CD4-positive, alpha-beta T cell treated with Interleukin-4 for 4 hours (primary cell): ENCODE data around the gene COMMD7.

Experiments used
- DNase-seq: peaks from one replicate; pipeline ENCODE4 v3.0.0-alpha.2; 2020

COMMD7 gene

GRCh38 chr20:32672982-32673851, 70.0 kb downstream of the COMMD7 start:
- DNase-seq, result peak; percentile 14

DNA sequence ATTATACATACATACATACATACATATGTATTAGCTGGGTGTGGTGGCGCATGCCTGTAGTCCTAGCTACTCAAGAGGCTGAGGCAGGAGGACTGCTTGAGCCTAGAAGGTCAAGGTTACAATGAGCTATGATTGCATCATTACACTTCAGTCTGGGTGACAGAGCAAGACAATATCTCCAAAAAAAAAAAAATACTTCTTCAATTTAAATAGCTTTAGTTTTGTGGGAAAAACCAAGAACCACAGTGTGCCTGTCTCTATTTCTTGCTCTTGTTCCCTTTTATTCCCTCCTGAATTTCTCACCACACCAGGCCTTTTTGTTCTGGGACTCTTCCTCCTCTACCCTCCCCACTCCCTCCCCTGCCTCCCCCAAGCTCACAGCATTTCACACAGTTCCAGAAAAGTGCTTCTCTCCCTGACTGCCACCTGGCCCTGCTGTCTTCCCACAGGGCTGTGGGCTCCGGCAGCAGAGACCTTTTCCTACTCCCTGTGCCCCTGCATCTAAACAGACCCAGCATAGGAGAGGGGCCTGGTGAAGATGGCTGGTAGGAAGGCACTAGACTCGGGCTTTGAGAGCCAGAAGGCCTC, 70.8 kb downstream of the COMMD7 start:
- DNase-seq, result no peak

DNA sequence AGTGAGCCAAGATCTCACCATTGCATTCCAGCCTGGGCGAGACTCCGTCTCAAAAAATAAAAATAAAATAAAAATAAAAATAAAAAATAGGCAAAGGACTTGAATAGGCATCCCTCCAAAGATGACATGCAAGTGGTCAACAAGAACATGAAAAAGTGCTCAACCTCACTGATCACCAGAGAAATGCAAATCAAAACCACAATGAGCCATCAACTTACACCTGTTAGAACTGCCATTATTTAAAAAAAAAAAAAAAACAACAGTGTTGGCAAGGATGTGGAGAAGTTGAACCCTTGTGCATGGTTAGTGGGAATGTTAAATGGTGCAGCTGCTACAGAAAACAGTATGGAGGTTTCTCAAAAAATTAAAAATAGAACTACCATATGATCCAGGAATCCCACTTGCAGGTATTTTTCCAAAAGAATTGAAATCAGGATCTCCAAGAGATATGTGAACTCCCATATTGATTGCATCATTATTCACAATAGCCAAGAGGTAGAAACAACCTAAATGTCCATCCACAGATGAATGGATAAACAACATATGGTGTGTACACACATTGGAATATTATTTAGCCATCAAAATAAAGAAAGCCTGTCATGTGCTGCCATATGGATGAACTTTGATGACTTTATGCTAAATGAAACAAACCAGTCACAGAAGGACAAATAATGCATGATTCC, 72.4 kb downstream of the COMMD7 start:
- no peak for DNase-seq

- no peak for DNase-seq
Observed at GRCh38 chr20:32667027-32667426, 76.2 kb downstream of the COMMD7 start.

- no peak for DNase-seq
Observed at GRCh38 chr20:32664678-32665159, 78.5 kb downstream of the COMMD7 start.

GRCh38 chr20:32664012-32664677, 79.1 kb downstream of the COMMD7 start:
- no peak for DNase-seq

DNA sequence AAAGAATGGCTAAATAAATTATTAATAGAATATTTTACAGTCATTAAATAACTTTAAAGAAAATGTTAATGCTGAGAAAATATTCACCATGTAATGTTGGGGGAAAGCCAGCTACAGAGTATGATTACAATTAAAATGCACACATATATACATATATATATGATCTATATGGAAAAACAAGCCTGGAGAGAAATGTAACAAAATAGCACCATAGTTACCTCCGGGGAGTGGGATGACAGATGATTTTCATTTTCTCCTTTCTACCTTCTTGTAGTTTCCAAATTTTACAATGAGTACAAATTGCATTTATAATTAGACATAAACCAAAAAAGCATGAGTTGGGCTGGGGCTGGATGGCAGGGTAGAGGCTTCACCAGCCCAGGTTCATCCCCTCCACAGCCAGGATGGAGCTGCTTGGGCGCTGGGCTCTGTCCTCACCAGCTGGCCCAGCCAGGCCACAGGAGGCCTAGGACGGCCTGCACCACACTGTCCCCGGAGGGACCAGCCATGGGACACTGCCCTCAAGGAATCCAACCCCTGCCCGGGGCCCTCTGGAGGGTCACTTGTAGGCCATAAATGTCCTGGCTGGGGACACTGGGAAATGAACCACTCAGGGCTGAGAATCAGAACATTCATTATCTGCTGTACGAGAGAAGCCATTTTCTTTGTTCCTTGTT, 79.8 kb downstream of the COMMD7 start:
- DNase-seq, result no peak

- no peak for DNase-seq
Observed at GRCh38 chr20:32661820-32662528, 81.3 kb downstream of the COMMD7 start.

DNA sequence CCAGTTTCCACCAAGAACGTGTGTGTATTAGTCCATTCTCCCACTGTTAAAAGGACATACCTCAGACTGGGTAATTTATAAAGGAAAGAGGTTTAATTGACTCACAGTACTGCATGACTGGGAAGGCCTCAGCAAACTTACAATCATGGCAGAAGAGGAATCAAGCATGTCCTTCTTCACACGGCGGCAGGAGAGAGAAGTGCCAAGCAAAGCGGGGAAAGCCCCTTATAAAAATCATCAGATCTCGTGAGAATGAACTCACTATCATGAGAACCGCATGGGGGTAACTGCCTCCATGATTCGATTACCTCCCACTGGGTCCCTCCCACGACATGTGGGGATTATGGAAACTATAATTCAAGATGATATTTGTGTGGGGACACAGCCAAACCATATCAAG, 82.6 kb downstream of the COMMD7 start:
- DNase-seq, result no peak

DNA sequence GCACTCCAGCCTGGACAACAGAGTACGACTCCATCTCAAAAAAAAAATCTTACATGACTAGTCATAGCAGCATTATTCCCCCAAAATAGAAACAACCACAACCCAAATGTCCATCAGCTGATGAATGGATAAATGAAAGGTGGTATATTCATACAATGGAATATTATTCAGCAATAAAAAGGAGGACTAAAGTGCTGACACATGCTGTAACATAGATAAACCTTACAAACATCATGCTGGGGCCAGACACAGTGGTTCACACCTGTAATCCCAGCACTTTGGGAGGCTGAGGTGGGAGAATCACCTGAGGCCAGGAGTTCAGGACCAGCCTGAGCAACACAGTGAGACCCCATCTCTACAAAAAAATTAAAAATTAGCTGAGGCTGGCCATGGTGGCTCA, 86.4 kb downstream of the COMMD7 start:
- no peak for DNase-seq

DNA sequence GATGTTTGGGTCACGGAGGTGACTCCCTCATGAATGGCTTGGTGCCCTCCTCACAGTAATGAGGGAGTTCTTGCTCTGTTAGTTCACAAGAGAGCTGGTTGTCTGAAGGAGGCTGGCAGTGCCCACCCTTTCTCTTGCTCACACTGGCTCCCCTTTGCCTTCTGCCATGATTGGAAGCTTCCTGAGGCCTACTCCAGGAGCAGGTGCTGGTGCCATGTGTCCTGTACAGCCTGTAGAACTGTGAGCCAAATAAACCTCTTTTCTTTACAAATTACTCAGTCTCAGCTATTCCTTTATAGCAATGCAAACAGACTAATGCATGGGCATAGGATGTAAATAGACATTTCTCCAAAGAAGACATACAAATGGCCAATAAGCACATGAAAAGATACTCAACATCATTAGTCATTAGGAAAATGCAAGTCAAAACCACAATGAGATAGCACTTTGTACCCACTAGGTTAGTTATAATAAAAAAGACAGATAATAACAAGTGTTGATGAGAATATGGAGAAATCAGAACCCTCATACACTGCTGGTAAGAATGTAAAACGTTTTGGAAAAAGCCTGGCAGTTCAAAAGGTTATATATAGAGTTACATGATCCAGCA, 87.3 kb downstream of the COMMD7 start:
- no peak for DNase-seq

DNA sequence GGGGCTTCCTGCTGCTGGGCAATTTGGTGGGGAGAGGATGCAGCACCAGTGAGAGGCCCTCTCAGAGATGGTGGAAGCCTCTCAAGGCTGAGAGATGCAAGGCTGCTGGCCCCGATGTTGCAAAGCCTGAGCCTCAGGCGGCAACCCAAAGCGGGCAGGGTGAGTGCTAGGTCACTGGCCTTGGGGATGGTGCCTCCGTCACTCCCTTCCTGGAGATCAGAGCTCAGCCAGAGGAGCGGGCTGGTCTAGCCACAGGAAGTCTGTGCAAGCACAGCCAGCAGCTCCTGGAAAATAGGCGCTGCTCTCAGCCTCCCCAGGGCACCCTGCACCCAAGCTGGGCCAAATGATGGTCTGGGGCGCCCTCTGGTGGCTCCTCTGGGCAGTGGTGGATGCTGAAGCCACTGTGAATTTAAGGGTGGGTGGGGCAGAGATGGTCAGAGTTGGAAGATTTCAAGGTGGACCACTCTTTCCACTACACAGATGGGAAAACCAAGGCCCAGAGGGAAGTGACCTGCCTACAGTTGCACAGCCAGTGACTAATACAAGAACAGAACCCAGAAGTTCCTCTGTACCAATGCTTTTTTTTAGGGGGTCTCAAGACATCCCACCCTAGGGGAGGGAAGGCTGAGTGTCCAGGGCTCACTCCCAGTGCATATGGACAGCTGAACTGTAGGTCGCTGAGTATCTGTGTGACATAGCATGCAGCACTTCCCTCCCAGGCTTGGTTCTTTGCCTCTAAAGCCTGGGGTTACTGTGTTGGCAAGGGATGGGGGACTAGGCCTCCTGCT, 90.3 kb downstream of the COMMD7 start:
- DNase-seq, result peak; percentile 86
